Measurements from ENCODE around the gene SLC37A1.
"Not testable (repeated sequence)": the region's sequence is repeated elsewhere in the genome, so short reads cannot be mapped to it uniquely, and the experiment has no call there.

The SLC37A1 gene

DNA sequence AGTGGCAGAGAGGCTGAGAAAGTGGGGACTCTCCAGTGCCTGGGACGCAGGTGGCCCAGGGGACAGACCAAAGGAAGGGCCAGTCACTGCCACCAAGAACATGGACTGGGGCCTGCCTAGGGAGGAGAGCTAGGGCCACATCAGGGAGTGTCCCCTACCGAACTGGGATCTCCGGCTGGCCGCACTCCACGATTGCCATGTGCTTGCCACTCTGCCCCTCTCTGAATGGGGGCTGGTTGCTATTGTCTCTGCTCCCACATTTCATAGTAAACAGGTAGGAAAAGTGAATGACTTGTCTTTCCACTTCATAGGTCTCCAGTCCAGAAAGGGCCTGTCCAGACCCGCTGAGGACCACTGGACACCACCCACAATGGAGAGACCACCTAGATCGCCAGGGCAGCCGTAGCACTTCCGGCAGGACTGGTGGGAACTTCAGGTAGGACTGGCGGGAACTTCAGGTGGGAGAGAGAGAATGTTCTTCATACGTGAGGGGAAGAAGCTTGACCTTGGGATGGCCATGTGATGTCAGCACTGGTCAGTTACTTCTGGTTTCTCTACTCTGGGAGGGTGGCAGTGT, 84.6 kb downstream of the SLC37A1 start:
- DNase-seq, result no peak

DNA sequence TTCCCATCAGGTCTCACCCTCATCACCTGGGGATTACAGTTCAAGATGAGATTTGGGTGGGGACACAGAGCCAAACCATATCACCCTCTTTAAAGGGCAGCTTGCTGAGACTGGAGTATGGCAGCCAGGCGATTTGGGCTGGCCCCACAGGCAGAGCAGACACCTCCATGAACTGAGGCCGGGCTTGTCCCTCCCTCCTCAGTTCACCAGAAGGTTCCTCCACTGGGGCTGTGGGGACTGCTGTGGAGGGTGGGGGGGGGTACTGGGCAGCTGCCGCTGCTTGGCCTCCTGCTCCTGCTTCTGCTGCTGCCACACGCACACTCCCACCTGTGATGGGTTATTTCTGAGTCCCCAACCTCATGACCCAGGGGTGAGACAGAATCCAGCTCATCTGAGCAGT, 85.8 kb downstream of the SLC37A1 start:
- no peak for DNase-seq

DNA sequence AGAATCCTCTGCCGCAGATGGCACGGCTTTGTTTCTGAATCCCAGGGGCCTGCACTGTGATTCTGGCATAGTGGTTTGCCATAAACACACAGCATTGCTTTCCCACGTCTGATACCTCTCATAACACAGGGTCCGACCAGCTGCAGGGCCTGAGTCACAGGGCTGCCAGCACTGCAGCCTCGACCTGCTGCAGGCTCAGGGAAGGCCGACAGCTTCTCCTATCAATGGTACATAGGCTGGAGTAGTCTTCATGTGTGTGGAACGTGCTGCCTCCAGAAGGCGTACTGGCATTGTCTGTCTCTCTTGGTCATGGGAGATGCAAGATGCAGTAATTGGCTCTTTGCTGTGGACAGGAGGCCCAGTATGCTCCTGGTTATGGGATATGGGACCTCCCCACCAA, 86.3 kb downstream of the SLC37A1 start:
- no peak for DNase-seq

GRCh38 chr21:42601656-42602055, 88.0 kb downstream of the SLC37A1 start:
- no peak for DNase-seq

DNA sequence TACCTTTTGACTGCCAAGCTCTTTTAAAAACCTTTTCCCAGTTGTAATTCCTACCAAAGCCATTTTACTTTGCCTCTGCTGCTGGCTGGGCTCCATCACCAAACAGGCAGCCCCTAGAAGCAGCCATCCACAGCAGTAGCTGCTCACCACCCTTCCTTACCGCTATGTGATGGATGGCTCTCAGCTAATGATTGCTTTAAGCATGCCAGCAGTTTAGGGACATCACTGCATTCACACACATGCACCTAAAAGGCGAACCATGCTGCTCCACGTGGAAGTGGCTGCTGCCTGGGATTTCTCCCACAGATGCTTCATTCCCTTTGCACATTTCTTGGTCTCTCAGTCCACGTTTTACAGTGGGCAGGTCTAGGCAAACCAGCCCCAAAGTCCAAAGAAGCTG, 93.5 kb downstream of the SLC37A1 start:
- DNase-seq, result no peak

- no peak for DNase-seq
Observed at GRCh38 chr21:42607525-42608102, 94.0 kb downstream of the SLC37A1 start.

- no peak for DNase-seq
Observed at GRCh38 chr21:42608446-42608845, 94.8 kb downstream of the SLC37A1 start.

DNA sequence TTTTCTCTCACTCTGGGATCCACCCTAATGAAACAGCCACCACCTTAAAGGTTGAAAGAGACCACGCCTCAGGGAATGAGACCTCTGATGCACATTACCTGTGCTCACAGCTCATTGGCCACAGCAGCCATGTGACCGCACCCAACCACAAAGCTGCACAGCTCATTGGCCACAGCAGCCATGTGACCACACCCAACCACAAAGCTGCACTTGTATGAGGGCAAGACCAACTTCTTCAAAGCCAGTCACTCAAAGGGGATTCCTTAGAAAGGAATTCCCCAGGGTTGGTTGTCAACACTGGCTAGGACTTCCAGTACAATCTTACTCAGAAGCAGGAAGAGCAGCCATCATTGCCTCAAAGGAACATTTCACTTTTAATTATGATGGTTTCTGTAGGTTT, 96.2 kb downstream of the SLC37A1 start:
- no peak for DNase-seq

DNA sequence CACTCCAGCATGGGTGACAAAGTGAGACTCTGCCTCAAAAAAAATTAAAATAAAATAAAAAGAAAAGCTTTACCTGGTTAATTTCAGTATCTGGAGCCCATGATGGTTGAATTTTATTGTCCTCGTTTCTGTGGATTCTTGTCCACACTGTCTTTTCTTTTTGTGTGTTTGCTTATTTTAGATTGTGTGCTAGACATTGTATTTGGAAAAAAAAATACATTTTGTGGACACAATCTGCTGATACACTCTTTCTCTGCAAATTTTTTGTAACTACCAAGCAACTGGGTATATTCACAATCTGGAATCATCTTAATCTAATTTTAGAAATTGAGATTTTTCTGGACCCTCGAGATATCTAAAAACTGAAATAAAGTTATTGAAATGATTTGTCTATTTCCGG, 98.2 kb downstream of the SLC37A1 start:
- no peak for DNase-seq

- no peak for DNase-seq
Observed at GRCh38 chr21:42612390-42612789, 98.7 kb downstream of the SLC37A1 start.

DNA sequence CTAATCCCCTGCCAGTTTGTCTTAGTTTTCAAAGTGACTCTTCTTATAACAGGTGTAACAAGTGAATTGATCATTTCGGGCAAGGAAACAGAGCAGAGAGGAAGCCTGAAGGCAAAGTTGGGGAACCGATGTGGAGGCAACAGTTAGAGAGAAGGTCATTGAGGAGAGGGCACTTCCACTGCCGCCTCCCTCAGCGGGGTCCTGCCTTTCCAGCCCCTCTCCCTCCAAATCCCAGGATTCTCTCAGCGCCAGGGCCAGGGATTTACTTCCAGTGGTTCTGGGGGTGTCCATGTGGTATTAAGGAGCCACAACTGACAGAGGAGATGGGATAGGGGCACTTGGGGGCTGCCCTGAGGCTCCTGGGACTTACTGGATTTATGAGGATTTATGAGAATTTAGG, 100.1 kb downstream of the SLC37A1 start:
- no peak for DNase-seq

DNA sequence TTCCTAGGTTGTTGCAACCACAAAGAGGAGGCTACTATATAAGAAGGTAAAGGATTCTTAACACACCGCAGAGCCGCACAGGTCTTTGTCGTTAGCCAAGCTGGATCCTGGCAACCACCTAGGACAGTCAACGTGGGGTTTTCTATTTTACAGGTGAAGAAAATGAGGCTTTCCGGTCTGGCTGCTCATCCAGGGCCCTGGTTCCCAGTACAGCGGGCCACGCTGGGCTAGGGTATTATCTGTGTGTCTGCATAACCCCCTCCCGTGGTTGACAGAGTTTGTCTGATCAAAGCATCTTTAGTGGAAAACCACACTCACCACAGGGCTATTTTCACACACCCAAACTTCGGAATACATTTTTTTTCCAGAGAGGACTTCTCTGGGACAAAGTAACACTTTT, 100.7 kb downstream of the SLC37A1 start:
- no peak for DNase-seq

GRCh38 chr21:42614811-42615351, 101.2 kb downstream of the SLC37A1 start:
- peak; percentile 23 for DNase-seq

GRCh38 chr21:42615377-42615776, 101.7 kb downstream of the SLC37A1 start:
- DNase-seq, result not testable (repeated sequence)

GRCh38 chr21:42615924-42616323, 102.3 kb downstream of the SLC37A1 start:
- no peak for DNase-seq

DNA sequence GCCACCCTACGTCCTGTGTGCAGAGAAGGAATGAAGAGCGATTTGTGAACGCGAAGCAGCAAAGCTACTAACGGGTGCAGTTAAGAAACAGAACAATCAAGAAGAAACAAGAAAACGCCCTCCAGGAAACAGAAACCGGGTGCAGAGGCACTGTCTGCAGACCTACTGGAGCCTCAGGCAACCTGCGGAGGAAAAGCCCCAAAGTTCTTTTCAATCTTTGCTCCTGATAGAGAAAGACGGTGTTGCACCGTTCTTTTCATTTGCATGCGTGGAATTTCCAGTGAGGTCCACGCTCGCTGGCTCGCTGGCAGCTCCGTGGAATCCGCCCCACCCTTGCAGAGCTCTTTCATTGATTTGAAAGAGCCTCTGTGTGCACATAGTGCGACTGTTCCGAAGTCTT, 102.8 kb downstream of the SLC37A1 start:
- no peak for DNase-seq

GRCh38 chr21:42616941-42617340, 103.3 kb downstream of the SLC37A1 start:
- DNase-seq, result no peak

GRCh38 chr21:42617486-42617885, 103.8 kb downstream of the SLC37A1 start:
- DNase-seq, result no peak

DNA sequence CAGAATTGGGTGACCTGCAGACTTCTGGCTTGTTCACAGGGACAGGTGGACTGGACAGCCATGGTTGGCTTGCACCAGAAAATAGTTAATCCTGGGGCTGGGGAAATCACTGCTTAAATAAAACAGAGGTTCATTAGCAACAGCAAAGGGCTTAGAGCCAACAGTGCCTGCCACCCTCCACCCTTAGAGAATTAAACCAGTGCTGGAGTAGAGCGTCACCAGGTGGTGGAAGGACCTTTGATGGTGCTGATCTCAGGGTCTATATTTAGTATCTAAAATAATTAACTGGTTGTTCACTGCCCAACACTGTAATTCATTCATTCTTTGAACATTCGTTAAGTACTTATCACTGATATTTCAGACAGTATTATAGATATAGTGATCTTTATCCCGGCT, 105.1 kb downstream of the SLC37A1 start:
- no peak for DNase-seq

GRCh38 chr21:42619166-42619565, 105.5 kb downstream of the SLC37A1 start:
- no peak for DNase-seq

- no peak for DNase-seq
Observed at GRCh38 chr21:42619841-42620240, 106.2 kb downstream of the SLC37A1 start.

DNA sequence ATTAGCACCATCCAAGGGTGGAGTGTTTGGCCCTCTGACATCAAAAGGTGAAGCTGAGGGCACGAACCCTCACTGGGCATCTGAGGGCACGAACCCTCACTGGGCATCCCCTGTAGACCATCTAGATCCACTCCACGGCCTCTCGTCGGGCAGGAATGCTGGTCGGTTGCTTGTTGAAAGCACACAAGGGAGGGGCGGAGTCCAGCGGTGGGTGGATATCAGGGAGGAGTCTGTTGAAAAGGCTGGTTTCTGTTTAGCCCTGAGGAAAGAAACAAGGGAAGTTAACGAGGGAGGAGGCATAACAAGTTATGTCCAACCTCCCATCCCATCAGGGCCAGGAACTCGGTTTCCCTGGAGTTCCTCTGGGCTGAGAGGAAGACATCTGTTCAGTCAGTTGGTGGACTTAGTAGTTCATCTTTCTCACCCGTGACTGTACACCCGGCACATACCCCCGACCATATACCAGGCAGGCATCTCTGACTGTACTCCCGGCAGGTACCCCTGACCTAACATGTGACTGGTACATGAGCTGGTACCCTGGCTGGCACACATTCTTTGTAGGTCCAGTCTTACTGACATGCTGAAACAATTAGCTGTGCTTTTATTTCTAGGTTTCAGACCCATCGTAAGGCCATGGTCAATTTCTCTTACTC, 107.6 kb downstream of the SLC37A1 start:
- DNase-seq, result peak; percentile 45

GRCh38 chr21:42621819-42622177, 108.1 kb downstream of the SLC37A1 start:
- peak; percentile 54 for DNase-seq

DNA sequence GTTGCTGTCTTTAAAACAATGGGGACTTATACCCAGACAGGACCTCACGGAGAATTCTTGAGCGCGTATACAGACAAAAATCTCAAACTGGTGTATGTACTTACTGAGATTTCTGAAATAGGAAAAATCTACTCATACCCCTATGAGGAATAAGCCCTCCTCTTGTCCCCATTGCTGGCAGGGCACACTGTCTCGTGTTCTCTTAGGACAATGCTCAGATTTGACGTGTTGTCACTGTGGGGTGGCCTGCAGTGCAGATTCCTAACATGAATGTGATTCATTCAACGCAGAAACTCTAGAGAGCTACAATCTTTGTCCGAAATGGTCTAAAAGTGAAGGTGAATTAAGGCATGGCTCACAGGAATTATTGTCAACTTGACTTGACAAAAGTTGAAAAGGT, 108.6 kb downstream of the SLC37A1 start:
- DNase-seq, result peak; percentile 28

GRCh38 chr21:42623694-42624093, 110.0 kb downstream of the SLC37A1 start:
- no peak for DNase-seq

Measured in eye (tissue), 1 donor.